Measurements from ENCODE around the gene FBXO38. TPM values are rescaled to one million over a fixed set of nuclear protein-coding genes. Genes with fewer than 3 reads are reported as not detected.

FBXO38 gene
- total and polyA plus RNA-seq, 2 of the 13 experiments (the other 11 are each of a cell fraction or from before 2014, with no cell fraction given): 24.8 to 35.9 TPM

- TF ChIP-seq, protein P1, sequence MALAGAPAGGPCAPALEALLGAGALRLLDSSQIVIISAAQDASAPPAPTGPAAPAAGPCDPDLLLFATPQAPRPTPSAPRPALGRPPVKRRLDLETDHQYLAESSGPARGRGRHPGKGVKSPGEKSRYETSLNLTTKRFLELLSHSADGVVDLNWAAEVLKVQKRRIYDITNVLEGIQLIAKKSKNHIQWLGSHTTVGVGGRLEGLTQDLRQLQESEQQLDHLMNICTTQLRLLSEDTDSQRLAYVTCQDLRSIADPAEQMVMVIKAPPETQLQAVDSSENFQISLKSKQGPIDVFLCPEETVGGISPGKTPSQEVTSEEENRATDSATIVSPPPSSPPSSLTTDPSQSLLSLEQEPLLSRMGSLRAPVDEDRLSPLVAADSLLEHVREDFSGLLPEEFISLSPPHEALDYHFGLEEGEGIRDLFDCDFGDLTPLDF (CRISPR knock-in tag; IDR thresholded peaks at IDR 0.05): no peak
- TF ChIP-seq MEIS2 (CRISPR knock-in tag; IDR thresholded peaks at IDR 0.05): no peak
- no peak for TF ChIP-seq ZNF644 (CRISPR knock-in tag; IDR thresholded peaks at IDR 0.05; ENCODE audit: low read depth)
- TF ChIP-seq SP5 (CRISPR knock-in tag; IDR thresholded peaks at IDR 0.05; ENCODE audit: borderline replicate concordance, low read depth): no peak
- no peak for TF ChIP-seq ZNF333 (CRISPR knock-in tag; IDR thresholded peaks at IDR 0.05; ENCODE audit: borderline replicate concordance)
- no peak for TF ChIP-seq CSRNP2 (CRISPR knock-in tag; conservative IDR thresholded peaks at IDR 0.05; ENCODE audit: low read depth)
- no peak for TF ChIP-seq NCOA1 (CRISPR knock-in tag; IDR thresholded peaks at IDR 0.05)
- no peak for TF ChIP-seq CENPX (CRISPR knock-in tag; IDR thresholded peaks at IDR 0.05)
- TF ChIP-seq FOXK2 (IDR thresholded peaks at IDR 0.05): no peak
- TF ChIP-seq NONO (IDR thresholded peaks at IDR 0.05): no peak
- no peak for TF ChIP-seq NONO (CRISPR knock-in tag; conservative IDR thresholded peaks at IDR 0.05)
Measured at GRCh38 chr5:148433826-148434225, 50.1 kb downstream of the FBXO38 start (continued).

DNA sequence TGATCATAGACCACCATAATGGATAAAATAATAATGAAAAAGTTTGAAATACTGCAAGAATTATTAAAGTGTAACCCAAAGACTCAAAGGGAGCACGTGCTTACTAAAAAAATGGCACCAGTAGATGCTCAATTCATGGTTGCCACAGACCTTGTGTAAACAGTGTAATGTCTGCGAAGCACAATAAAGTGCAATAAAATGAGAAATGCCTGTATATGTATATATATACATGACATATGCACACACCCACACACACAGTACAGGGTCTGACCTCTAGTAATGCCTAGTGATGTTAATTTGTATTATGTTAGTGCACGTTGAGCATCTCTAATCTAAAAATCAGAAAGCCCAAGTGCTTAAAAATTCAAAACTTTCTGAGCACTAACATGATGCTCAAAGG is 52.3 kb downstream of the FBXO38 start:
- Histone ChIP-seq H3K79me2 (ENCODE audit: insufficient read depth, low read length) (no peaks in the 10 kb centered on the region), H4K20me1 (ENCODE audit: insufficient read depth, low read length) (no peaks in the 10 kb centered on the region), H3K27me3 (ENCODE audit: control insufficient read depth in 1 of 2, insufficient read depth in 2 of 2, low read length in 2 of 2) (no peaks in the 10 kb centered on the region), H3K9ac (ENCODE audit: insufficient read depth, low read depth, low read length) (no peak overlapping the region), H3K4me3 (replicated peaks in 1 of 3; ENCODE audit: insufficient read depth in 1 of 3, low read depth in 2 of 3, low read length in 3 of 3) (no peak overlapping the region), H3K27ac (ENCODE audit: extremely low read length, insufficient read depth, low read length) (no peak overlapping the region), H3K9me3 (ENCODE audit: low read length) (no peaks in the 10 kb centered on the region), H3K4me1 (ENCODE audit: insufficient read depth, low read length) (no peaks in the 10 kb centered on the region), H3K4me2 (ENCODE audit: low read depth, low read length) (no peak overlapping the region), H3K36me3 (replicated peaks in 1 of 2; ENCODE audit: control insufficient read depth in 1 of 2, insufficient read depth in 2 of 2, low read length in 2 of 2) (peaks cover 10 to 43% of the 10 kb centered on the region in 2 experiments), H2AFZ (ENCODE audit: low read length) (no peak overlapping the region)
- BruUV-seq (replicated peaks): no TSS peak
- 99% methylated on average over 3 of the region's 3 CpGs for WGBS (ENCODE audit: low lambda C conversion rate)
- in situ Hi-C loops (cut with HindIII; ENCODE audit: extremely low pct_ligation_motif_present, low pct_unique_long_range_greater_than_20kb) (no loop called here), intact Hi-C loops (cut with micrococcal nuclease; ENCODE audit: unreplicated experiment) (no loop called here)
- POLR2A ChIA-PET: no interaction called here
- DNase-seq (ENCODE audit: low spot score) (no peak), ATAC-seq (no peak), FAIRE-seq (no peak)
- CTCF ChIA-PET (ENCODE audit: low intra/inter-chr PET ratio, low total read pairs): no interaction called here
- no peak for TF ChIP-seq SUZ12 (IDR thresholded peaks at IDR 0.05; ENCODE audit: low read depth, low read length)
- TF ChIP-seq ZBTB21 (CRISPR knock-in tag; IDR thresholded peaks at IDR 0.05): no peak
- TF ChIP-seq ZNF354B (CRISPR knock-in tag; IDR thresholded peaks at IDR 0.05): no peak
- TF ChIP-seq ZNF121 (CRISPR knock-in tag; IDR thresholded peaks at IDR 0.05): no peak
- TF ChIP-seq ZNF569 (CRISPR knock-in tag; IDR thresholded peaks at IDR 0.05; ENCODE audit: borderline replicate concordance): no peak
- no peak for TF ChIP-seq ZNF33A (CRISPR knock-in tag; IDR thresholded peaks at IDR 0.05; ENCODE audit: borderline replicate concordance)
- TF ChIP-seq, protein P2, sequence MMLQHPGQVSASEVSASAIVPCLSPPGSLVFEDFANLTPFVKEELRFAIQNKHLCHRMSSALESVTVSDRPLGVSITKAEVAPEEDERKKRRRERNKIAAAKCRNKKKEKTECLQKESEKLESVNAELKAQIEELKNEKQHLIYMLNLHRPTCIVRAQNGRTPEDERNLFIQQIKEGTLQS (CRISPR knock-in tag; IDR thresholded peaks at IDR 0.05): no peak
- TF ChIP-seq, protein P3, sequence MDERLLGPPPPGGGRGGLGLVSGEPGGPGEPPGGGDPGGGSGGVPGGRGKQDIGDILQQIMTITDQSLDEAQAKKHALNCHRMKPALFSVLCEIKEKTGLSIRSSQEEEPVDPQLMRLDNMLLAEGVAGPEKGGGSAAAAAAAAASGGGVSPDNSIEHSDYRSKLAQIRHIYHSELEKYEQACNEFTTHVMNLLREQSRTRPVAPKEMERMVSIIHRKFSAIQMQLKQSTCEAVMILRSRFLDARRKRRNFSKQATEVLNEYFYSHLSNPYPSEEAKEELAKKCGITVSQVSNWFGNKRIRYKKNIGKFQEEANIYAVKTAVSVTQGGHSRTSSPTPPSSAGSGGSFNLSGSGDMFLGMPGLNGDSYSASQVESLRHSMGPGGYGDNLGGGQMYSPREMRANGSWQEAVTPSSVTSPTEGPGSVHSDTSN (CRISPR knock-in tag; IDR thresholded peaks at IDR 0.05): no peak
- no peak for TF ChIP-seq PPARG (CRISPR knock-in tag; conservative IDR thresholded peaks at IDR 0.05)
- no peak for TF ChIP-seq ZMAT5 (CRISPR knock-in tag; IDR thresholded peaks at IDR 0.05; ENCODE audit: borderline replicate concordance, low read depth)
- TF ChIP-seq NR2F6 (IDR thresholded peaks at IDR 0.05): no peak
- no peak for TF ChIP-seq NR2F6 (CRISPR knock-in tag; IDR thresholded peaks at IDR 0.05)
- TF ChIP-seq KDM4B (CRISPR knock-in tag; IDR thresholded peaks at IDR 0.05): no peak

All from HepG2 (cell line).